SK-N-SH treated with all-trans-retinoic acid at 6 μM for 48 hours (cell line): ENCODE results near the gene TOX2.
"Not testable (repeated sequence)": the region's sequence is repeated elsewhere in the genome, so short reads cannot be mapped to it uniquely, and the experiment has no call there.

Experiments used
- ATAC-seq: fragments of 200-7000 bp; cut with Tn5 transposase; 3 replicates; pipeline ENCODE4 v1.9.1; 2020; ENCODE audit warnings: mild to moderate bottlenecking, moderate library complexity
- ARNTL ChIP-seq: fragments of 450-650 bp; formaldehyde crosslinking; IDR thresholded peaks from 2 replicates; pipeline ENCODE4 v1.5.0; 2020; ENCODE audit warnings: low read depth, mild to moderate bottlenecking, moderate library complexity, borderline replicate concordance
- CREB5 ChIP-seq: fragments of 250-450 bp; sonication (Bioruptor Pico); IDR thresholded peaks from 2 replicates; pipeline ENCODE4 v1.5.1; 2020; ENCODE audit warnings: low read depth, mild to moderate bottlenecking, moderate library complexity
- CSDC2 ChIP-seq: fragments of 250-450 bp; sonication (Bioruptor Pico); IDR thresholded peaks from 2 replicates; pipeline ENCODE4 v1.5.0; 2020; ENCODE audit warnings: mild to moderate bottlenecking, moderate library complexity
- CSRNP3 ChIP-seq: fragments of 250-450 bp; sonication (Bioruptor Pico); IDR thresholded peaks from 2 replicates; pipeline ENCODE4 v1.5.1; 2021; ENCODE audit warnings: mild to moderate bottlenecking, moderate library complexity
- ESRRG ChIP-seq: fragments of 250-450 bp; sonication (Bioruptor Pico); IDR thresholded peaks from 2 replicates; pipeline ENCODE4 v1.6.1; 2021; ENCODE audit warnings: mild to moderate bottlenecking
- ISL1 ChIP-seq: fragments of 250-450 bp; sonication (Bioruptor Pico); IDR thresholded peaks from 2 replicates; pipeline ENCODE4 v2.1.2; 2022; ENCODE audit warnings: mild to moderate bottlenecking, moderate library complexity
- OSR1 ChIP-seq: fragments of 250-450 bp; sonication (Bioruptor Pico); IDR thresholded peaks from 2 replicates; pipeline ENCODE4 v1.8.0; 2022; ENCODE audit warnings: moderate library complexity, mild to moderate bottlenecking, inconsistent platforms
- PATZ1 ChIP-seq: fragments of 250-450 bp; sonication (Bioruptor Pico); IDR thresholded peaks from 2 replicates; pipeline ENCODE4 v1.8.0; 2020; ENCODE audit warnings: mild to moderate bottlenecking, moderate library complexity, borderline replicate concordance
- POU6F1 ChIP-seq: fragments of 250-450 bp; sonication (Bioruptor Pico); IDR thresholded peaks from 2 replicates; pipeline ENCODE4 v1.8.0; 2021; ENCODE audit warnings: low read depth, mild to moderate bottlenecking, moderate library complexity, borderline replicate concordance
- RARB ChIP-seq: fragments of 250-450 bp; sonication (Bioruptor Pico); IDR thresholded peaks from 2 replicates; pipeline ENCODE4 v1.8.0; 2021; ENCODE audit warnings: mild to moderate bottlenecking, moderate library complexity
- SNAI2 ChIP-seq: fragments of 250-450 bp; sonication (Bioruptor Pico); IDR thresholded peaks from 2 replicates; pipeline ENCODE4 v1.5.0; 2020; ENCODE audit warnings: mild to moderate bottlenecking, moderate library complexity
- TOX ChIP-seq: fragments of 250-450 bp; sonication (Bioruptor Pico); IDR thresholded peaks from 2 replicates; pipeline ENCODE4 v1.8.0; 2021; ENCODE audit warnings: mild to moderate bottlenecking, moderate library complexity, borderline replicate concordance
- TSHZ2 ChIP-seq: fragments of 250-450 bp; sonication (Bioruptor Pico); IDR thresholded peaks from 2 replicates; pipeline ENCODE4 v1.5.0; 2020; ENCODE audit warnings: mild to moderate bottlenecking, moderate library complexity
- ZC3H10 ChIP-seq: fragments of 250-450 bp; sonication (Bioruptor Pico); IDR thresholded peaks from 2 replicates; pipeline ENCODE4 v1.5.1; 2021; ENCODE audit warnings: mild to moderate bottlenecking, moderate library complexity
- ZFP3 ChIP-seq: fragments of 250-450 bp; sonication (Bioruptor Pico); IDR thresholded peaks from 2 replicates; pipeline ENCODE4 v1.5.0; 2020; ENCODE audit warnings: mild to moderate bottlenecking, moderate library complexity
- ZNF70 ChIP-seq: fragments of 450-650 bp; formaldehyde crosslinking; IDR thresholded peaks from 2 replicates; pipeline ENCODE4 v1.5.0; 2020; ENCODE audit warnings: mild to moderate bottlenecking, moderate library complexity
- ZNF8 ChIP-seq: fragments of 450-650 bp; formaldehyde crosslinking; IDR thresholded peaks from 2 replicates; pipeline ENCODE4 v1.5.0; 2020; ENCODE audit warnings: mild to moderate bottlenecking, moderate library complexity

TOX2 gene

GRCh38 chr20:44039741-44040140 lies 125.1 kb downstream of the TOX2 start:
- ATAC-seq: no peak
- TF ChIP-seq CSDC2 (CRISPR knock-in tag) (no peak), TSHZ2 (CRISPR knock-in tag) (no peak), POU6F1 (CRISPR knock-in tag) (no peak), ARNTL (no peak), OSR1 (CRISPR knock-in tag) (no peak)

GRCh38 chr20:44040202-44040915 lies 125.7 kb downstream of the TOX2 start:
- ATAC-seq: no peak
- no peak for TF ChIP-seq ISL1 (CRISPR knock-in tag)
- TF ChIP-seq CSDC2 (CRISPR knock-in tag): no peak

- no peak for ATAC-seq
- TF ChIP-seq CSRNP3 (CRISPR knock-in tag) (no peak), ESRRG (CRISPR knock-in tag) (no peak), ZNF8 (CRISPR knock-in tag) (no peak), PATZ1 (CRISPR knock-in tag) (no peak), RARB (CRISPR knock-in tag) (no peak), SNAI2 (no peak)
- TF ChIP-seq, all 23 proteins: peak for 0
Observed at GRCh38 chr20:44041001-44041400, 126.3 kb downstream of the TOX2 start.

GRCh38 chr20:44044712-44045111 lies 130.1 kb downstream of the TOX2 start:
- ATAC-seq: not testable (repeated sequence)

- no peak for ATAC-seq
- no peak for TF ChIP-seq ZFP3 (CRISPR knock-in tag)
- no peak for TF ChIP-seq TOX (CRISPR knock-in tag)
- no peak for TF ChIP-seq OSR1 (CRISPR knock-in tag)
- no peak for TF ChIP-seq CSRNP3 (CRISPR knock-in tag)
- no peak for TF ChIP-seq PATZ1 (CRISPR knock-in tag)
- TF ChIP-seq ESRRG (CRISPR knock-in tag): no peak
- TF ChIP-seq TSHZ2 (CRISPR knock-in tag): no peak
- TF ChIP-seq ZC3H10 (CRISPR knock-in tag): no peak
- no peak for TF ChIP-seq ZNF70 (CRISPR knock-in tag)
- TF ChIP-seq CREB5: no peak
- no peak for TF ChIP-seq ZNF8 (CRISPR knock-in tag)
- TF ChIP-seq CSDC2 (CRISPR knock-in tag): no peak
Observed at GRCh38 chr20:44050327-44050726, 135.7 kb downstream of the TOX2 start.
